IMR-90 (cell line): ENCODE data around the gene CRY2. TPM values are rescaled to one million over a fixed set of nuclear protein-coding genes. Genes with fewer than 3 reads are reported as not detected.

Experiments
- ATAC-seq: fragments of 200-7000 bp; cut with Tn5 transposase; 2 replicates; pipeline ENCODE4 v1.9.1; 2020; ENCODE audit warnings: low read depth, mild to moderate bottlenecking, moderate library complexity
- BruUV-seq: library from RNA; stranded (reverse); fragments of 400-500 nt; replicated peaks from 2 replicates; lab custom pipeline; 2021; lab: Mats Ljungman, UMichigan
- CTCF ChIA-PET: fragments of 300-600 bp; formaldehyde crosslinking; extraction: SDS; loops from one replicate; lab custom pipeline; 2021; ENCODE audit warnings: antibody characterized with exemption; lab: Yijun Ruan, JAX
- POLR2A ChIA-PET: fragments of 300-600 bp; sonication (Branson Sonifier 250); formaldehyde crosslinking; loops from one replicate; lab custom pipeline; 2022; ENCODE audit warnings: antibody characterized with exemption; ENCODE audit not compliant: unreplicated experiment; lab: Charles Lee
- DNase-seq: peaks from one replicate; pipeline ENCODE4 v3.0.0; 2013
- H2AFZ ChIP-seq: replicated peaks from 2 replicates; pipeline ENCODE3; 2013; ENCODE audit warnings: low read length, mild to moderate bottlenecking; ENCODE audit not compliant: poor library complexity
- H2AK5ac ChIP-seq: 2 replicates; pipeline ENCODE4 v1.6.1; 2013; ENCODE audit warnings: low read depth, low read length, inconsistent platforms
- H2AK9ac ChIP-seq: replicated peaks from 2 replicates; pipeline ENCODE3; 2013; ENCODE audit warnings: mild to moderate bottlenecking, low read depth, low read length, moderate library complexity; ENCODE audit not compliant: poor library complexity
- H2BK120ac ChIP-seq: 2 replicates; pipeline ENCODE4 v1.6.1; 2013; ENCODE audit warnings: low read depth, low read length, inconsistent platforms
- H2BK15ac ChIP-seq: 3 replicates; pipeline ENCODE4 v1.6.1; 2013; ENCODE audit warnings: low read depth, low read length, inconsistent platforms
- H2BK20ac ChIP-seq: 2 replicates; pipeline ENCODE4 v1.6.1; 2013; ENCODE audit warnings: low read depth, mild to moderate bottlenecking, inconsistent platforms, low read length, moderate library complexity
- H2BK5ac ChIP-seq: 2 replicates; pipeline ENCODE4 v1.6.1; 2013; ENCODE audit warnings: mild to moderate bottlenecking, low read depth, low read length, inconsistent platforms; ENCODE audit not compliant: poor library complexity, severe bottlenecking
- H3K14ac ChIP-seq: replicated peaks from 2 replicates; pipeline ENCODE4 v1.6.1; 2013; ENCODE audit warnings: low read depth, low read length, inconsistent platforms
- H3K18ac ChIP-seq: 2 replicates; pipeline ENCODE4 v1.6.1; 2013; ENCODE audit warnings: low read depth, low read length, control low read depth
- H3K23ac ChIP-seq: 2 replicates; pipeline ENCODE4 v1.6.1; 2013; ENCODE audit warnings: low read depth, low read length, inconsistent platforms
- H3K27ac ChIP-seq: 2 replicates; pipeline ENCODE4 v1.5.1; 2013; ENCODE audit warnings: mild to moderate bottlenecking, control low read depth, low read length; ENCODE audit not compliant: insufficient read depth
- H3K27me3 ChIP-seq: 2 replicates; pipeline ENCODE4 v1.6.1; 2013; ENCODE audit warnings: low read length; ENCODE audit not compliant: control insufficient read depth, insufficient read depth
- H3K36me3 ChIP-seq: 2 replicates; pipeline ENCODE4 v1.6.1; 2013; ENCODE audit warnings: low read length, mixed read lengths; ENCODE audit not compliant: control insufficient read depth, insufficient read depth
- H3K4ac ChIP-seq: 2 replicates; pipeline ENCODE4 v1.6.1; 2013; ENCODE audit warnings: low read depth, low read length, inconsistent platforms
- H3K4me1 ChIP-seq: 2 replicates; pipeline ENCODE4 v1.6.1; 2013; ENCODE audit warnings: low read length, mixed read lengths; ENCODE audit not compliant: control insufficient read depth, insufficient read depth
- H3K4me2 ChIP-seq: 2 replicates; pipeline ENCODE4 v1.6.1; 2013; ENCODE audit warnings: low read depth, mild to moderate bottlenecking, control low read depth, low read length, moderate library complexity
- H3K4me3 ChIP-seq: 2 replicates; pipeline ENCODE4 v1.5.1; 2013; ENCODE audit warnings: low read depth, mild to moderate bottlenecking, control low read depth, low read length, moderate library complexity; ENCODE audit not compliant: insufficient read depth
- H3K56ac ChIP-seq: 2 replicates; pipeline ENCODE4 v1.6.1; 2013; ENCODE audit warnings: low read length, inconsistent platforms; ENCODE audit not compliant: insufficient read depth; ENCODE audit errors: extremely low read depth
- H3K79me1 ChIP-seq, 2 experiments: 2 replicates each; pipeline ENCODE4 v1.6.1; 2013; ENCODE audit warnings: low read length in 2 of 2, inconsistent platforms in 1 of 2, low read depth in 1 of 2
- H3K9ac ChIP-seq: 2 replicates; pipeline ENCODE4 v1.6.1; 2013; ENCODE audit warnings: low read depth, low read length, control low read depth
- H3K9me1 ChIP-seq: 2 replicates; pipeline ENCODE4 v1.6.1; 2013; ENCODE audit warnings: low read length, inconsistent platforms; ENCODE audit not compliant: insufficient read depth
- H3K9me3 ChIP-seq: 2 replicates; pipeline ENCODE4 v1.6.1; 2013; ENCODE audit warnings: low read length; ENCODE audit not compliant: control insufficient read depth, insufficient read depth
- H4K20me1 ChIP-seq: 2 replicates; pipeline ENCODE4 v1.6.1; 2013; ENCODE audit warnings: low read length, inconsistent platforms; ENCODE audit not compliant: insufficient read depth
- H4K5ac ChIP-seq: 2 replicates; pipeline ENCODE4 v1.6.1; 2013; ENCODE audit warnings: mild to moderate bottlenecking, low read depth, low read length, control low read depth
- H4K8ac ChIP-seq, 2 experiments: 2 replicates each; pipeline ENCODE4 v1.6.1; 2013; ENCODE audit warnings: low read depth in 2 of 2, low read length in 2 of 2, control low read depth in 1 of 2, inconsistent platforms in 1 of 2
- H4K91ac ChIP-seq: 2 replicates; pipeline ENCODE4 v1.6.1; 2013; ENCODE audit warnings: low read depth, low read length, inconsistent platforms; ENCODE audit not compliant: insufficient read depth
- BHLHE40 ChIP-seq: fragments of 150-350 bp; IDR thresholded peaks from 2 replicates; pipeline ENCODE4 v1.6.1; 2016; ENCODE audit warnings: mild to moderate bottlenecking, low read depth, low read length
- CEBPB ChIP-seq: IDR thresholded peaks from 2 replicates; pipeline ENCODE4 v1.6.1; 2012; ENCODE audit warnings: low read depth, low read length, improper control_type of control experiment
- WGBS, 2 experiments: methylation state at CpG; one replicate each; pipeline versions ENCODE4 v1.1.5 to v1.1.7; 2013; ENCODE audit warnings: missing lambda C conversion rate in 2 of 2; ENCODE audit not compliant: insufficient read length in 1 of 2; ENCODE audit errors: extremely low coverage in 2 of 2; 5-methylcytosine and 5-hydroxymethylcytosine counted together
- dilution Hi-C: fragments of 300-500 bp; cut with HindIII; formaldehyde crosslinking; loops from one replicate; pipeline ENCODE4 v1.14.3; 2018; ENCODE audit warnings: low sequenced_read_pairs; ENCODE audit not compliant: unreplicated experiment
- in situ Hi-C: fragments of 300-500 bp; cut with MboI; formaldehyde crosslinking; loops from 3 replicates; pipeline ENCODE4 v1.14.3; 2019; ENCODE audit warnings: low sequenced_read_pairs, inconsistent platforms, mixed read lengths
- intact Hi-C: fragments of 100-400 bp; cut with micrococcal nuclease; formaldehyde crosslinking; loops from 2 replicates; pipeline ENCODE4 v1.10.0; 2022
- polyA plus RNA-seq, 3 experiments: library from polyadenylated mRNA; depleted of rRNA; stranded (reverse); fragments of >200 nt; gene quantifications; 2 replicates each; pipeline ENCODE4 v1.2.3, GENCODE V29; 2012; ENCODE audit warnings: low replicate concordance in 1 of 3
- total RNA-seq: library from RNA; depleted of rRNA; stranded (reverse); fragments of >200 nt; gene quantifications from 2 replicates; pipeline ENCODE4 v1.2.3, GENCODE V29; 2012
- TF ChIP-seq, protein P1 (sequence below): fragments of 150-350 bp; IDR thresholded peaks from 2 replicates; pipeline ENCODE4 v1.6.1; 2016; ENCODE audit warnings: low read depth, mild to moderate bottlenecking, low read length, moderate library complexity, borderline replicate concordance

The CRY2 gene
- total and polyA plus RNA-seq, 2 of the 4 experiments (the other 2 are of a cell fraction), result 12.2 to 13.1 TPM

DNA sequence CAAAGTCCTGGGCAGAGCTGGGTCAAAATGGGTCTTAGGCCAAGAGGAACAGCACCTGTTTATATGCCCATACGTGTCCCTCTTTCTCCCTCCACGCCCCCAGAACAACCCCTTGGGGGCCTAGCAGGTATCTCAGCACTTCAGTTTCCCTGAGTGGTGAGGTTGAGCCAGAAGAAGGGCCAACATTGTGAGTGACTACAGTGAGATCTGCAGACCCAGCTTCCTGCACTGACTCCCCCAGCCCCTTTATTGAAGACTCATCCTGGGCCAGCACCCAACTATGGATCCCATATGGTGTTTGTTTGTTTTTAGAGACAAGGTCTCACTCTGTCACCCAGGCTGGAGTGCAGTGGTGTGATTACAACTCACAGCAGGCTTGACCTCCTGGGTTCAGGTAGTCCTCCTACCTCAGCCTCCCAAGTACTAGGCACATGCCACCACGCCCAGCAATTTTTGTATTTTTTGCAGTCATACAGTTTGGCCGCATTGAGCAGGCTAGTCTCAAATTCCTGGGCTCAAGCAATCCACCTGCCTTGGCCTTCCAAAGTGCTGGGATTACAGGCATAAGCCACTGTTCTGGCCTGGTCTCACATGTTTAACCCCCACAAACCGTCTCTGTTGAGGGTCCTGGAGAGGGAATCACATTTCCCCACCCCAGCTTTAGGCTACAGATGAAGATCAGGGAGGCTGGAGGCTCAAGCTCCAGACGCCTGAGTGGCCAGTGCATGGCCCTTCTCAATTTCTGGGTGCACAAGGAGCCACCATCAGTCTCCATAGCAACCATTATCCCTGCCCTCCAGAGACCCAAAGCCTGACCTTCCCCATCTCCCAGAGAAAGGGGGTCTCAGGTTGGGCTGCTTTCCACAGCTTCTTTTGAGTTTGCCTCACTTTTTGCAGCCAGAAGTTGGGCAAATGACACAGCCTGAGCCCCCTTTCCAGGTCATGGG, 73.5 kb downstream of the CRY2 start:
- in situ Hi-C loops, result no loop called here
- H3K56ac ChIP-seq, result no peak overlapping the region
- no peak overlapping the region for H2BK15ac ChIP-seq
- no peak overlapping the region for H3K14ac ChIP-seq
- H3K27me3 ChIP-seq, result peaks cover 38% of the 10 kb centered on the region
- TF ChIP-seq BHLHE40, result no peak
- no peak for TF ChIP-seq CEBPB
- TF ChIP-seq, protein P1, sequence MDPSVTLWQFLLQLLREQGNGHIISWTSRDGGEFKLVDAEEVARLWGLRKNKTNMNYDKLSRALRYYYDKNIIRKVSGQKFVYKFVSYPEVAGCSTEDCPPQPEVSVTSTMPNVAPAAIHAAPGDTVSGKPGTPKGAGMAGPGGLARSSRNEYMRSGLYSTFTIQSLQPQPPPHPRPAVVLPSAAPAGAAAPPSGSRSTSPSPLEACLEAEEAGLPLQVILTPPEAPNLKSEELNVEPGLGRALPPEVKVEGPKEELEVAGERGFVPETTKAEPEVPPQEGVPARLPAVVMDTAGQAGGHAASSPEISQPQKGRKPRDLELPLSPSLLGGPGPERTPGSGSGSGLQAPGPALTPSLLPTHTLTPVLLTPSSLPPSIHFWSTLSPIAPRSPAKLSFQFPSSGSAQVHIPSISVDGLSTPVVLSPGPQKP, result no peak
- H3K9ac ChIP-seq, result no peak overlapping the region
- H2AFZ ChIP-seq, result no peak overlapping the region
- no peak overlapping the region for H3K27ac ChIP-seq
- no peak overlapping the region for H2BK5ac ChIP-seq
- intact Hi-C loops, result no loop called here
- peaks cover 5% of the 10 kb centered on the region for H3K36me3 ChIP-seq
- peaks cover 3% of the 10 kb centered on the region for H4K20me1 ChIP-seq
- H3K79me1 ChIP-seq, result peaks cover 14 to 17% of the 10 kb centered on the region in 2 experiments
- 0 out of 2 replicates have a peak, but pooled peaks cover 8% of the 10 kb centered on the region for H3K9me1 ChIP-seq
- no TSS peak for BruUV-seq
- no peak overlapping the region for H2BK120ac ChIP-seq
- H3K4me2 ChIP-seq, result no peak overlapping the region
- no peak overlapping the region for H3K23ac ChIP-seq
- H4K8ac ChIP-seq, result no peak overlapping the region
- no peak overlapping the region for H4K91ac ChIP-seq
- no peaks in the 10 kb centered on the region for H3K4me1 ChIP-seq
- H3K9me3 ChIP-seq, result no peaks in the 10 kb centered on the region
- no peak overlapping the region for H3K4ac ChIP-seq
- CTCF ChIA-PET, result no interaction called here
- no peak overlapping the region for H3K4me3 ChIP-seq
- no peak overlapping the region for H2AK9ac ChIP-seq
- POLR2A ChIA-PET, result no interaction called here
- dilution Hi-C loops, result no loop called here
- 60% methylated on average over 2 of the region's 6 CpGs; no CpG with 5 or more reads in 1 of the 2 experiments for whole genome bisulfite sequencing, 2 experiments
- no peak overlapping the region for H4K5ac ChIP-seq
- DNase-seq, result no peak
- no peak overlapping the region for H3K18ac ChIP-seq
- no peak overlapping the region for H2BK20ac ChIP-seq
- no peak for ATAC-seq
- H2AK5ac ChIP-seq, result no peak overlapping the region
